Fibroblast of lung (primary cell): Measurements from ENCODE around the gene TNNI3. TPM values are rescaled to one million over a fixed set of nuclear protein-coding genes. Genes with fewer than 3 reads are reported as not detected.

Experiments used
- DNase-seq, 2 donors: peaks; one replicate each; pipeline versions ENCODE4 v3.0.0 to v3.0.0-alpha.2; 2010; ENCODE audit warnings: low read depth in 2 of 2
- H2AFZ ChIP-seq: 2 replicates; pipeline ENCODE4 v1.5.1; 2012; ENCODE audit warnings: low read length, control low read depth, inconsistent platforms
- H3K27ac ChIP-seq: 2 replicates; pipeline ENCODE4 v1.5.1; 2011; ENCODE audit warnings: low read length, control low read depth; ENCODE audit not compliant: insufficient read depth
- H3K27me3 ChIP-seq: 2 replicates; pipeline ENCODE4 v1.5.1; 2011; ENCODE audit warnings: mild to moderate bottlenecking, low read length; ENCODE audit not compliant: control insufficient read depth, insufficient read depth
- H3K36me3 ChIP-seq: 2 replicates; pipeline ENCODE4 v1.5.1; 2011; ENCODE audit warnings: low read length; ENCODE audit not compliant: control insufficient read depth, insufficient read depth
- H3K4me1 ChIP-seq: 2 replicates; pipeline ENCODE4 v1.5.1; 2011; ENCODE audit warnings: low read length; ENCODE audit not compliant: control insufficient read depth, insufficient read depth; ENCODE audit errors: extremely low read depth
- H3K4me2 ChIP-seq: 2 replicates; pipeline ENCODE4 v1.5.1; 2011; ENCODE audit warnings: low read length, control low read depth; ENCODE audit not compliant: insufficient read depth; ENCODE audit errors: extremely low read depth
- H3K4me3 ChIP-seq, 4 experiments: fragments of 200-600 bp in 1 of 4; sonication (generic) in 1 of 4; replicated peaks in 1 of 4; 2 replicates each; pipeline ENCODE4 v1.5.1; 2011 to 2016; ENCODE audit warnings: low read length in 4 of 4, low read depth in 3 of 4, mild to moderate bottlenecking in 3 of 4, control low read depth in 2 of 4, inconsistent platforms in 1 of 4, mixed read lengths in 1 of 4; ENCODE audit not compliant: insufficient read depth in 1 of 4; ENCODE audit errors: control extremely low read depth in 1 of 4
- H3K79me2 ChIP-seq: 2 replicates; pipeline ENCODE4 v1.5.1; 2012; ENCODE audit warnings: mild to moderate bottlenecking, low read length, inconsistent platforms; ENCODE audit not compliant: control insufficient read depth, insufficient read depth
- H3K9ac ChIP-seq: 2 replicates; pipeline ENCODE4 v1.5.1; 2011; ENCODE audit warnings: mild to moderate bottlenecking, low read length, control low read depth; ENCODE audit not compliant: insufficient read depth
- H3K9me3 ChIP-seq: 2 replicates; pipeline ENCODE4 v1.5.1; 2012; ENCODE audit warnings: low read depth, low read length; ENCODE audit not compliant: control insufficient read depth, insufficient read depth
- H4K20me1 ChIP-seq: 2 replicates; pipeline ENCODE4 v1.5.1; 2011; ENCODE audit warnings: low read length; ENCODE audit not compliant: control insufficient read depth, insufficient read depth; ENCODE audit errors: extremely low read depth
- EZH2 ChIP-seq: IDR thresholded peaks from 2 replicates; pipeline ENCODE4 v1.5.1; 2012; ENCODE audit warnings: low read length, control low read depth, mild to moderate bottlenecking; ENCODE audit errors: missing control alignments
- polyA plus RNA-seq, 2 donors: library from polyadenylated mRNA; depleted of rRNA in 1 of 2; stranded (reverse) in 1 of 2; unstranded in 1 of 2; fragments of >200 nt; gene quantifications; 2 replicates each; pipeline ENCODE4 v1.2.1, GENCODE V29; 2011 to 2012; ENCODE audit warnings: missing spikeins in 1 of 2
- total RNA-seq: library from RNA; depleted of rRNA; stranded (reverse); fragments of >200 nt; gene quantifications from 2 replicates; pipeline ENCODE4 v1.2.1, GENCODE V29; 2014
- TF ChIP-seq, protein P1 (sequence below), 2 donors: IDR thresholded peaks in 1 of 2; conservative IDR thresholded peaks in 1 of 2; 1 replicate in 1 of 2; 2 replicates in 1 of 2; pipeline ENCODE4 v1.5.1; 2011 to 2012; ENCODE audit warnings: low read length in 2 of 2, control low read depth in 1 of 2, inconsistent platforms in 1 of 2, low read depth in 1 of 2, mild to moderate bottlenecking in 1 of 2

The TNNI3 gene
- total and polyA plus RNA-seq, 2 donors (not counting 1 experiment from before 2014, with no cell fraction given) = not detected

DNA sequence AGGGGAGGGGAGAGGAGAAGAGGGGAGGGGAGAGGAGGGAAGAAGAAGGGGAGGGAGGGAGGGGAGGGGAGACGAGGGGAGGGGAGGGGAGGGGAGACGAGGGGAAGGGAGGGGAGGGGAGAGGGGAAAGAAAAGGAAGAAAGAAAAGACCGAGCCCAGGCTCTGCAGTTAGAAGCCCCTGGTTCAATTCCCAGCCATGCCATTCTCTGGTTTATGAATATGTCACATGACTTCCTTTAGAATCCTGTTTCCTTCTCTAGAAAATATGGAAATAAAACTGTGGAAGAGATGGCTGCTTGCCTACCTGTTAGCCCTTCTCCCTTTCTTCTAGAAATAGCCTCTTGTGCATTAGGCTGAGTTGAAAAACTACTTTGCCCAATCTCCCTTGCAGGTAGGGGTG lies 22.8 kb downstream of the TNNI3 start:
- no peaks in the 10 kb centered on the region for H4K20me1 ChIP-seq
- H3K27ac ChIP-seq = no peak overlapping the region
- H3K27me3 ChIP-seq = peaks cover 6% of the 10 kb centered on the region
- no peaks in the 10 kb centered on the region for H3K4me1 ChIP-seq
- H3K9ac ChIP-seq = no peak overlapping the region
- no peak overlapping the region for H3K4me2 ChIP-seq
- H2AFZ ChIP-seq = no peak overlapping the region
- no peaks in the 10 kb centered on the region for H3K9me3 ChIP-seq
- no peaks in the 10 kb centered on the region for H3K36me3 ChIP-seq
- no peaks in the 10 kb centered on the region for H3K79me2 ChIP-seq
- no peak for TF ChIP-seq EZH2
- TF ChIP-seq, protein P1, sequence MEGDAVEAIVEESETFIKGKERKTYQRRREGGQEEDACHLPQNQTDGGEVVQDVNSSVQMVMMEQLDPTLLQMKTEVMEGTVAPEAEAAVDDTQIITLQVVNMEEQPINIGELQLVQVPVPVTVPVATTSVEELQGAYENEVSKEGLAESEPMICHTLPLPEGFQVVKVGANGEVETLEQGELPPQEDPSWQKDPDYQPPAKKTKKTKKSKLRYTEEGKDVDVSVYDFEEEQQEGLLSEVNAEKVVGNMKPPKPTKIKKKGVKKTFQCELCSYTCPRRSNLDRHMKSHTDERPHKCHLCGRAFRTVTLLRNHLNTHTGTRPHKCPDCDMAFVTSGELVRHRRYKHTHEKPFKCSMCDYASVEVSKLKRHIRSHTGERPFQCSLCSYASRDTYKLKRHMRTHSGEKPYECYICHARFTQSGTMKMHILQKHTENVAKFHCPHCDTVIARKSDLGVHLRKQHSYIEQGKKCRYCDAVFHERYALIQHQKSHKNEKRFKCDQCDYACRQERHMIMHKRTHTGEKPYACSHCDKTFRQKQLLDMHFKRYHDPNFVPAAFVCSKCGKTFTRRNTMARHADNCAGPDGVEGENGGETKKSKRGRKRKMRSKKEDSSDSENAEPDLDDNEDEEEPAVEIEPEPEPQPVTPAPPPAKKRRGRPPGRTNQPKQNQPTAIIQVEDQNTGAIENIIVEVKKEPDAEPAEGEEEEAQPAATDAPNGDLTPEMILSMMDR (conservative IDR thresholded peaks at IDR 0.05 in 1 of 2, IDR thresholded peaks at IDR 0.05 in 1 of 2; ENCODE audit: low read depth in 1 of 2, low read length in 2 of 2) = no peak
- no peak overlapping the region for H3K4me3 ChIP-seq
- DNase-seq = no peak

DNA sequence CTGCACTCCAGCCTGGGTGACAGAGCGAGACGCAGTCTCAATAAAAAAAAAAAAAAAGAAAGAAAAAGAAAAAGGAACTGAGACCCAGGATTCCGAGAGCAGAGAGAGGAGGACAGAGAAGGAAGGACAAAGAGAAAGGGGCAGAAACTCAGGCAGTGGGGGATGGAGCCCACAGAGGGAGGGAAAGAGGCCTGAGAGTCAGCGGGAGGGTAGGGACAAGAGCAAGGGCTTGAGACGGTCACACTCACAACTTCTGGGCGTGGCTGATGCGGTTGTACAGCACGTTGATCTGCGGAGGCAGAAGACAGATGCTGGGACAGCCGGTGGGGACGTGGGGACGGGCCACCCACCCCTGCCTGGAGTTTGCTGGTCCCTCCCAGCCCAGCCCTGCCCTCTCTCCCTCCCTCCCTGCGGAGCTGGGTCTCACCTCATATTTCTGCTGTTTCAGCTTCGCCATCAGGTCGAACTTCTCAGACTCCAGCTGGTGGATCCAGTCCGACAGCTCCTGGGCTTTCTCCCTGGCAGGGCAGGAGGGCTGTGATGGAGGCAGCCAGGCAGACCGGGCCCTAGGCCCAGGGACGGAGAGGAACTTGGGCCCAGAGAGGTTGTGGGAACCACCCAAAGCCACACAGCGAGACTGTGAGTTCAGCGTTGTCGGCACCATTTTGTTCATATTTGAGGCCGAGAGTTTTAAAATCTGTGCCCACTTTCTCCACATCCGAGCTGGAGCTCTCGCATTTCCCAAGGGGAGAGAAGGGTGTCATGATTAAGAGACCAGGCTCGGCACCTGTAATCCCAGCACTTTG lies 23.7 kb downstream of the TNNI3 start:
- Histone ChIP-seq H3K27ac (no peak overlapping the region), H3K36me3 (no peaks in the 10 kb centered on the region), H3K79me2 (no peaks in the 10 kb centered on the region), H3K4me1 (no peaks in the 10 kb centered on the region), H2AFZ (peak overlapping the region; percentile 23), H3K9ac (no peak overlapping the region), H3K4me3 (no peak overlapping the region), H3K4me2 (peak overlapping the region; percentile 35), H3K9me3 (no peaks in the 10 kb centered on the region), H4K20me1 (no peaks in the 10 kb centered on the region), H3K27me3 (peaks cover 6% of the 10 kb centered on the region)
- TF ChIP-seq, protein P1 (conservative IDR thresholded peaks at IDR 0.05 in 1 of 2, IDR thresholded peaks at IDR 0.05 in 1 of 2; ENCODE audit: low read depth in 1 of 2, low read length in 2 of 2) = no peak
- TF ChIP-seq EZH2 = peak; percentile 21
- no peak for DNase-seq

DNA sequence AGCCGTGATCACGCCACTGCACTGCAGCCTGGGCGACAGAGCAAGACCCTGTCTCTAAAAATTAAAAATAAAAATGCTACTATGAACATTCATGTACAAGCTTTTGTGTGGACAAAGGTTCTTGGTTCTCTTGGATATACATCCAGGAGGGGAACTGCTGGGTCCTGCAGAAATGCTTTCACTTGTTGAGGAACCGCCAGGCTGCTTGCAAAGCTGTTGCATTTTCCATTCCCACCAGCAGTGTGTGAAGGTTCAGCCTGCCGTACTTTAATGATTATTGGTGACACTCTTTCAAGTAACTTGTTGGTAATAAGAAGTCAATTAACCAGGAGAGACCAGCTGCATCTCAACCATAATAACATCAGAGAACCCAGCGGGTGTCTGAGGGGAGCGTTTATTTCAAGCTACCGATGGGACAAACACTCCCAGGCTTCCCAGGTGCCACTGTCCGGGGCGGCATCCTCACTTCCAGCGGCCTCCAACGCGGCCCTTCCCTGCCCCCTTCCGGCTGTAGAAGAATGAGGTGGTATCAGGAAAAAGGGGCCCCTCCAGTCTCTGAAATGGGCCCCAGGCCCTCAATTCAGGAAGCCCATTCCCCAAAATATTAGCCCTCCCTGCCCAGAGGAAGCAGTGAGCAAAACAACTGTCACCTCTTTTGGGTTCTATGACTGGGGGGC lies 24.9 kb downstream of the TNNI3 start:
- Histone ChIP-seq H3K36me3 (no peaks in the 10 kb centered on the region), H3K4me1 (no peaks in the 10 kb centered on the region), H3K4me3 (no peak overlapping the region), H2AFZ (no peak overlapping the region), H3K4me2 (no peak overlapping the region), H3K27ac (no peak overlapping the region), H4K20me1 (no peaks in the 10 kb centered on the region), H3K9ac (no peak overlapping the region), H3K79me2 (no peaks in the 10 kb centered on the region), H3K9me3 (no peaks in the 10 kb centered on the region), H3K27me3 (peaks cover 6% of the 10 kb centered on the region)
- TF ChIP-seq, protein P1 (conservative IDR thresholded peaks at IDR 0.05 in 1 of 2, IDR thresholded peaks at IDR 0.05 in 1 of 2; ENCODE audit: low read depth in 1 of 2, low read length in 2 of 2) = peak in 1 of 2 donors; percentile 3
- no peak for TF ChIP-seq EZH2
- DNase-seq = no peak
